Frontal cortex (tissue), 4 donors: ENCODE measurements around the gene CBX5. TPM values are rescaled to one million over a fixed set of nuclear protein-coding genes. Genes with fewer than 3 reads are reported as not detected.
A peak's percentile ranks its signal among the peaks of the same experiment; 100 is the strongest.
"Not testable (repeated sequence)": the region's sequence is repeated elsewhere in the genome, so short reads cannot be mapped to it uniquely, and the experiment has no call there.

Experiments used
- DNase-seq, 2 donors: peaks; one replicate each; pipeline ENCODE4 v3.0.0; 2012; ENCODE audit warnings: low spot score in 2 of 2
- FAIRE-seq: peaks from 2 replicates; lab custom pipeline; 2012; peaks lifted over from hg19 to GRCh38; lab: Jason Lieb, UNC
- total RNA-seq: library from RNA; depleted of rRNA; stranded (reverse); fragments of >200 nt; gene quantifications from one replicate; pipeline ENCODE4 v1.2.3, GENCODE V29; 2014
- donor health status: control.
- donor health status: control.
- donor health status: control.

CBX5 gene
- total RNA-seq, 1 donor from 2014 or later, result 83.2 TPM

- FAIRE-seq, result no peak
- DNase-seq, result no peak
These were observed 15.1 kb upstream of the CBX5 start for GRCh38 chr12:54294953-54295566.

GRCh38 chr12:54294152-54294952 is 14.4 kb upstream of the CBX5 start:
- DNase-seq (peak; percentile 33 to 69), FAIRE-seq (no peak)

- no peak for FAIRE-seq
- no peak for DNase-seq
These were observed 13.0 kb upstream of the CBX5 start for GRCh38 chr12:54292931-54293241.

- FAIRE-seq, result no peak
- DNase-seq, result no peak
These were observed 12.4 kb upstream of the CBX5 start for GRCh38 chr12:54292083-54292930.

- no peak for DNase-seq
- no peak for FAIRE-seq
These were observed 7.6 kb upstream of the CBX5 start for GRCh38 chr12:54287261-54288157.

- FAIRE-seq, result no peak
- no peak for DNase-seq
These were observed 6.4 kb upstream of the CBX5 start for GRCh38 chr12:54286042-54287030.

GRCh38 chr12:54285150-54286041 is 5.5 kb upstream of the CBX5 start:
- no peak for FAIRE-seq

GRCh38 chr12:54284070-54284780 is 4.3 kb upstream of the CBX5 start:
- not testable (repeated sequence) for DNase-seq, FAIRE-seq

More at GRCh38 chr12:54285150-54286041, 5.5 kb upstream of the CBX5 start:
- DNase-seq, result no peak

GRCh38 chr12:54282949-54283593 is 3.1 kb upstream of the CBX5 start:
- DNase-seq (no peak), FAIRE-seq (no peak)

GRCh38 chr12:54281694-54282093 is 1.8 kb upstream of the CBX5 start:
- DNase-seq, FAIRE-seq: not testable (repeated sequence)

GRCh38 chr12:54281261-54281638 is 1.3 kb upstream of the CBX5 start:
- DNase-seq, FAIRE-seq: not testable (repeated sequence)

GRCh38 chr12:54280468-54281260 is 742 bp upstream of the CBX5 start, which contains the start of gene HNRNPA1:
HNRNPA1 (plus strand) TSS chr12:54280726; CDS start chr12:54280808, 82 bp downstream.
- peak; percentile 88 for FAIRE-seq
- peak; percentile 82 to 85 for DNase-seq

GRCh38 chr12:54279227-54279631 is 693 bp downstream of the CBX5 start:
- no peak for DNase-seq

GRCh38 chr12:54277823-54278276 is 2.1 kb downstream of the CBX5 start:
- DNase-seq, result no peak
- FAIRE-seq, result no peak

More at GRCh38 chr12:54279227-54279631, 693 bp downstream of the CBX5 start:
- FAIRE-seq, result no peak

- FAIRE-seq (no peak), DNase-seq (no peak)
These were observed 3.6 kb downstream of the CBX5 start for GRCh38 chr12:54276368-54276767.
